HG02759 (cell line): ENCODE data around the gene TMED4.
A peak's percentile ranks its signal among the peaks of the same experiment; 100 is the strongest.
"Not testable (repeated sequence)": the region's sequence is repeated elsewhere in the genome, so short reads cannot be mapped to it uniquely, and the experiment has no call there.

ENCODE experiments used
- ATAC-seq: cut with Tn5 transposase; IDR thresholded peaks from one replicate; pipeline ENCODE4 v1.9.1; 2021; ENCODE audit warnings: mild to moderate bottlenecking, moderate library complexity; ENCODE audit not compliant: unreplicated experiment

TMED4 gene

GRCh38 chr7:44607141-44608068 is 25.4 kb upstream of the TMED4 start:
- ATAC-seq: no peak

GRCh38 chr7:44606341-44607140 is 24.5 kb upstream of the TMED4 start, which contains the start of gene OGDH:
Gene OGDH (plus strand): TSS chr7:44606627. CDS start chr7:44624344, 17,717 bp downstream.
- ATAC-seq: peak; percentile 95

GRCh38 chr7:44604941-44605340 is 22.9 kb upstream of the TMED4 start:
- no peak for ATAC-seq

- ATAC-seq: no peak
Measured at GRCh38 chr7:44603193-44603592, 21.2 kb upstream of the TMED4 start.

- ATAC-seq: no peak
Measured at GRCh38 chr7:44602576-44602910, 20.5 kb upstream of the TMED4 start.

GRCh38 chr7:44599222-44599621 is 17.2 kb upstream of the TMED4 start:
- no peak for ATAC-seq

- not testable (repeated sequence) for ATAC-seq
Measured at GRCh38 chr7:44597181-44597580, 15.2 kb upstream of the TMED4 start.

- no peak for ATAC-seq
Measured at GRCh38 chr7:44595934-44596635, 14.1 kb upstream of the TMED4 start.

- no peak for ATAC-seq
Measured at GRCh38 chr7:44590910-44591309, 8.9 kb upstream of the TMED4 start.

GRCh38 chr7:44587843-44588711 is 6.0 kb upstream of the TMED4 start:
- no peak for ATAC-seq

- no peak for ATAC-seq
Measured at GRCh38 chr7:44583146-44583865, 1.3 kb upstream of the TMED4 start.

GRCh38 chr7:44580945-44581878 is 819 bp downstream of the TMED4 start:
- peak; percentile 26 for ATAC-seq

GRCh38 chr7:44576228-44576627 is 5.8 kb downstream of the TMED4 start:
- ATAC-seq: no peak

GRCh38 chr7:44575054-44575453 is 7.0 kb downstream of the TMED4 start:
- no peak for ATAC-seq

GRCh38 chr7:44574287-44574872 is 7.7 kb downstream of the TMED4 start:
- no peak for ATAC-seq

GRCh38 chr7:44573464-44574286 is 8.4 kb downstream of the TMED4 start, which contains the start of gene DDX56:
Gene DDX56 (minus strand): TSS chr7:44573908. CDS start chr7:44573895, 13 bp downstream.
- peak; percentile 93 for ATAC-seq

- ATAC-seq: no peak
Measured at GRCh38 chr7:44572771-44573170, 9.3 kb downstream of the TMED4 start.
